SK-N-SH (cell line): ENCODE data around the gene OTOG.

Experiments used
- CHD2 ChIP-seq: fragments of 150-350 bp; IDR thresholded peaks from 2 replicates; pipeline ENCODE4 v1.6.1; 2018; ENCODE audit warnings: low read length; ENCODE audit not compliant: partially characterized antibody
- EP300 ChIP-seq, 2 experiments: IDR thresholded peaks; 2 replicates each; pipeline versions ENCODE4 v1.4.0 to v1.6.1; 2012; ENCODE audit warnings: borderline replicate concordance in 1 of 2, low read depth in 1 of 2, low read length in 1 of 2
- GATA2 ChIP-seq: sonication (generic); formaldehyde crosslinking; IDR thresholded peaks from 2 replicates; pipeline ENCODE4 v1.5.0; 2020; ENCODE audit warnings: mild to moderate bottlenecking, missing genetic modification reagents
- JUND ChIP-seq: IDR thresholded peaks from 2 replicates; pipeline ENCODE4 v1.4.0; 2012
- MXI1 ChIP-seq: IDR thresholded peaks from 2 replicates; pipeline ENCODE4 v1.6.1; 2012; ENCODE audit warnings: mild to moderate bottlenecking, low read depth, low read length, improper control_type of control experiment
- TEAD4 ChIP-seq: IDR thresholded peaks from 2 replicates; pipeline ENCODE4 v1.4.0; 2012; ENCODE audit warnings: mild to moderate bottlenecking, borderline replicate concordance; ENCODE audit not compliant: insufficient read depth
- YY1 ChIP-seq: IDR thresholded peaks from 2 replicates; pipeline ENCODE4 v1.4.0; 2012; ENCODE audit warnings: low read depth, mild to moderate bottlenecking
- TF ChIP-seq, protein P1 (sequence below): fragments of 200-600 bp; sonication (generic); IDR thresholded peaks from 2 replicates; pipeline ENCODE4 v1.6.1; 2017; ENCODE audit warnings: antibody characterized with exemption, mild to moderate bottlenecking, moderate library complexity
- TF ChIP-seq, protein P2 (sequence below): fragments of 150-350 bp; IDR thresholded peaks from 2 replicates; pipeline ENCODE4 v1.6.1; 2017; ENCODE audit warnings: antibody characterized with exemption, low read length, low read depth, borderline replicate concordance
- TF ChIP-seq, protein P3 (sequence below): IDR thresholded peaks from 2 replicates; pipeline ENCODE4 v1.6.1; 2012; ENCODE audit warnings: mild to moderate bottlenecking, low read depth, low read length, moderate library complexity

DNA sequence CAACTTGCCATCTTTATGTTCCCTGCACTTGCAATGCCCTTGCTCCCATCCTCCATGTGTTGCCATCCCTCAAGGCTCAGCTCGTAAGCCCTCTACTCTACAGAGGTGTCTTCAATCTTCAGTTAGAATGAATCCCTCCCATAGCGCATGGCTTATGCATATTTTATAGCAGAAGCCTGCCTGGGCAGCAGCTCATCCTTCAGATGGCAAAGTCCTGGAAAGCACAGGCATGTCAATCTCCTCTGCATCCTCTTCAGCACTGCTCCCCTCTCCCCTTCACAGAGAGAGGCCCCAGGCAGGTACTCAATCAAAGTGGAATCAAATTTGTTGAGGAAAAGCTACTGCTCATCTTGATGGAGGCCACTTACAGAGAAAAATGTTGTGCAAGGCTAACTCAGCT is 39.3 kb upstream of the OTOG start:
- TF ChIP-seq, protein P1, sequence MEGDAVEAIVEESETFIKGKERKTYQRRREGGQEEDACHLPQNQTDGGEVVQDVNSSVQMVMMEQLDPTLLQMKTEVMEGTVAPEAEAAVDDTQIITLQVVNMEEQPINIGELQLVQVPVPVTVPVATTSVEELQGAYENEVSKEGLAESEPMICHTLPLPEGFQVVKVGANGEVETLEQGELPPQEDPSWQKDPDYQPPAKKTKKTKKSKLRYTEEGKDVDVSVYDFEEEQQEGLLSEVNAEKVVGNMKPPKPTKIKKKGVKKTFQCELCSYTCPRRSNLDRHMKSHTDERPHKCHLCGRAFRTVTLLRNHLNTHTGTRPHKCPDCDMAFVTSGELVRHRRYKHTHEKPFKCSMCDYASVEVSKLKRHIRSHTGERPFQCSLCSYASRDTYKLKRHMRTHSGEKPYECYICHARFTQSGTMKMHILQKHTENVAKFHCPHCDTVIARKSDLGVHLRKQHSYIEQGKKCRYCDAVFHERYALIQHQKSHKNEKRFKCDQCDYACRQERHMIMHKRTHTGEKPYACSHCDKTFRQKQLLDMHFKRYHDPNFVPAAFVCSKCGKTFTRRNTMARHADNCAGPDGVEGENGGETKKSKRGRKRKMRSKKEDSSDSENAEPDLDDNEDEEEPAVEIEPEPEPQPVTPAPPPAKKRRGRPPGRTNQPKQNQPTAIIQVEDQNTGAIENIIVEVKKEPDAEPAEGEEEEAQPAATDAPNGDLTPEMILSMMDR = no peak
- TF ChIP-seq YY1 (no peak), GATA2 (CRISPR knock-in tag) (no peak), CHD2 (no peak), MXI1 (no peak), TEAD4 (no peak), EP300 (IDR thresholded peaks at IDR 0.05; ENCODE audit: borderline replicate concordance in 1 of 2, low read depth in 1 of 2, low read length in 1 of 2) (no peak), JUND (no peak)
- TF ChIP-seq, protein P2, sequence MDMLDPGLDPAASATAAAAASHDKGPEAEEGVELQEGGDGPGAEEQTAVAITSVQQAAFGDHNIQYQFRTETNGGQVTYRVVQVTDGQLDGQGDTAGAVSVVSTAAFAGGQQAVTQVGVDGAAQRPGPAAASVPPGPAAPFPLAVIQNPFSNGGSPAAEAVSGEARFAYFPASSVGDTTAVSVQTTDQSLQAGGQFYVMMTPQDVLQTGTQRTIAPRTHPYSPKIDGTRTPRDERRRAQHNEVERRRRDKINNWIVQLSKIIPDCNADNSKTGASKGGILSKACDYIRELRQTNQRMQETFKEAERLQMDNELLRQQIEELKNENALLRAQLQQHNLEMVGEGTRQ = no peak
- TF ChIP-seq, protein P3, sequence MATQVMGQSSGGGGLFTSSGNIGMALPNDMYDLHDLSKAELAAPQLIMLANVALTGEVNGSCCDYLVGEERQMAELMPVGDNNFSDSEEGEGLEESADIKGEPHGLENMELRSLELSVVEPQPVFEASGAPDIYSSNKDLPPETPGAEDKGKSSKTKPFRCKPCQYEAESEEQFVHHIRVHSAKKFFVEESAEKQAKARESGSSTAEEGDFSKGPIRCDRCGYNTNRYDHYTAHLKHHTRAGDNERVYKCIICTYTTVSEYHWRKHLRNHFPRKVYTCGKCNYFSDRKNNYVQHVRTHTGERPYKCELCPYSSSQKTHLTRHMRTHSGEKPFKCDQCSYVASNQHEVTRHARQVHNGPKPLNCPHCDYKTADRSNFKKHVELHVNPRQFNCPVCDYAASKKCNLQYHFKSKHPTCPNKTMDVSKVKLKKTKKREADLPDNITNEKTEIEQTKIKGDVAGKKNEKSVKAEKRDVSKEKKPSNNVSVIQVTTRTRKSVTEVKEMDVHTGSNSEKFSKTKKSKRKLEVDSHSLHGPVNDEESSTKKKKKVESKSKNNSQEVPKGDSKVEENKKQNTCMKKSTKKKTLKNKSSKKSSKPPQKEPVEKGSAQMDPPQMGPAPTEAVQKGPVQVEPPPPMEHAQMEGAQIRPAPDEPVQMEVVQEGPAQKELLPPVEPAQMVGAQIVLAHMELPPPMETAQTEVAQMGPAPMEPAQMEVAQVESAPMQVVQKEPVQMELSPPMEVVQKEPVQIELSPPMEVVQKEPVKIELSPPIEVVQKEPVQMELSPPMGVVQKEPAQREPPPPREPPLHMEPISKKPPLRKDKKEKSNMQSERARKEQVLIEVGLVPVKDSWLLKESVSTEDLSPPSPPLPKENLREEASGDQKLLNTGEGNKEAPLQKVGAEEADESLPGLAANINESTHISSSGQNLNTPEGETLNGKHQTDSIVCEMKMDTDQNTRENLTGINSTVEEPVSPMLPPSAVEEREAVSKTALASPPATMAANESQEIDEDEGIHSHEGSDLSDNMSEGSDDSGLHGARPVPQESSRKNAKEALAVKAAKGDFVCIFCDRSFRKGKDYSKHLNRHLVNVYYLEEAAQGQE = no peak
